GM12873 (cell line): ENCODE data around the gene SUN1.

Experiments used
- TF ChIP-seq, protein P1 (sequence below): IDR thresholded peaks from 2 replicates; pipeline ENCODE4 v1.5.1; 2012; ENCODE audit warnings: low read depth, mild to moderate bottlenecking, moderate library complexity, low read length, control low read depth; ENCODE audit not compliant: insufficient read depth; ENCODE audit errors: missing control alignments

SUN1 gene

DNA sequence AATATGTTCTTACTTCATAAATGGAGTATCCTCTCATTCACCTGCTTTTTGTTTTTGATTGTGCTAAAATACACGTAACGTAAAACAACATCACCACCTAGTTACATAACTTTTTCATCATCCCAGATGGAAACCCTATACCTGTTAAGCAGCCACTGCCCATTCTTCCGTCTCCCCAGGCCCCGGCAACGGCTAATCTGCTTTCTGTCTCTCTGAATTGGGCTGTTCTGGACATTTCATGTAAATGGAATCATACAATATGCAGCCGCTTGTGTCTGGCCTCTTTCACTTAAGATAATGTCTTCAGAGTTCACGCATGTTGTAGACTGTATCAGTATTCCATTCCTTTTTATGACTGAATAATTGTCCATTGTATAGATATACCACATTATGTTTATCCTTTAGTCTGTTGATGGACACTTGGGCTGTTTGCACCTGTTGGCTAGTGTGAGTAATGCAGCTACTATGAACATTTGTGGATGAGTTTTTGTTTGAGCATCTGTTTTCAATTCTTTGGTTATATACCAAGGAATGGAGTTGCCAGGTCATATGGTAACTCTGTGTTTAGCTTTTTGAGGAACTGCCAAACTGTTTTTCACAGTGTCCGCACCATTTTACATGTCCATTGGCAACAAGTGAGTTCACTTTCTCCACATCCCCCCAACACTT is 14.1 kb upstream of the SUN1 start:
- TF ChIP-seq, protein P1, sequence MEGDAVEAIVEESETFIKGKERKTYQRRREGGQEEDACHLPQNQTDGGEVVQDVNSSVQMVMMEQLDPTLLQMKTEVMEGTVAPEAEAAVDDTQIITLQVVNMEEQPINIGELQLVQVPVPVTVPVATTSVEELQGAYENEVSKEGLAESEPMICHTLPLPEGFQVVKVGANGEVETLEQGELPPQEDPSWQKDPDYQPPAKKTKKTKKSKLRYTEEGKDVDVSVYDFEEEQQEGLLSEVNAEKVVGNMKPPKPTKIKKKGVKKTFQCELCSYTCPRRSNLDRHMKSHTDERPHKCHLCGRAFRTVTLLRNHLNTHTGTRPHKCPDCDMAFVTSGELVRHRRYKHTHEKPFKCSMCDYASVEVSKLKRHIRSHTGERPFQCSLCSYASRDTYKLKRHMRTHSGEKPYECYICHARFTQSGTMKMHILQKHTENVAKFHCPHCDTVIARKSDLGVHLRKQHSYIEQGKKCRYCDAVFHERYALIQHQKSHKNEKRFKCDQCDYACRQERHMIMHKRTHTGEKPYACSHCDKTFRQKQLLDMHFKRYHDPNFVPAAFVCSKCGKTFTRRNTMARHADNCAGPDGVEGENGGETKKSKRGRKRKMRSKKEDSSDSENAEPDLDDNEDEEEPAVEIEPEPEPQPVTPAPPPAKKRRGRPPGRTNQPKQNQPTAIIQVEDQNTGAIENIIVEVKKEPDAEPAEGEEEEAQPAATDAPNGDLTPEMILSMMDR, result peak; percentile 48

DNA sequence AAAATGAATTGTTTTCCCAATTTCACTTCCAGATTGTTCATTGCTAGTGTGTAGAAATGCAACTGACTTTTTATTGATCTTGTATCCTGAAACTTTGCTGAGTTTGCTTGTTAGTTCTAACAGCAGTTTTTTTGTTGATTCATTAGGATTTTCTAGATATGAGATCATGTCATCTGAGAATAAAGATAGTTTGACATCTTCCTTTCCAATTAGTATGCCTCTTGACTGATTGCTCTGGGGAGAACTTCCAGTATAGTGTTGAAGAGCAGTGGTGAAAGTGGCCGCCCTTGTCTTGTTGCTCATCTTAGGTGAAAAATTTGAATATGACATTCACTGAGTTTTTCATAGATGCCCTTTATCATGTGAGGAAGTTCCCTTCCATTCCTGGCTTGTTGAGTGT is 11.9 kb upstream of the SUN1 start:
- TF ChIP-seq, protein P1, result no peak

DNA sequence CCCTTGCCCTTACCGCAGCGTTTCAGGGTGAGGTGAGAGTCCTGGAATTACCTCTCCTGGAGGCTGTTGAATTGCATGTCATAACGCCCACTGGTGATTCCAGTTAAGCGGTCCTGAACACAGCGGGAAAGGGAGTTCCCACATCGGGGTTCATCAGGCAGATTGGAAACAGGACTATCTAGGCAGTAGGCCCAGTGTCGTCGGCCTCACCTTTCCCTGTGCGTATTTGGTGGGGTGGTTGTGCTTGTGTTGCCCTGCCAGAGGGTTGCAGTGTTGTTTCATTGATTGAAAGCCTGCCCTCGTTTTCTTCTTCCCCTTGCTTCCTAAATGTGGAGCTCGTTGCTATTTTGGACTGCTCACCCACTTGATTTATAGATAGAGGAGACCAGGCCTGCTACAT is 10.6 kb upstream of the SUN1 start:
- TF ChIP-seq, protein P1, result no peak

DNA sequence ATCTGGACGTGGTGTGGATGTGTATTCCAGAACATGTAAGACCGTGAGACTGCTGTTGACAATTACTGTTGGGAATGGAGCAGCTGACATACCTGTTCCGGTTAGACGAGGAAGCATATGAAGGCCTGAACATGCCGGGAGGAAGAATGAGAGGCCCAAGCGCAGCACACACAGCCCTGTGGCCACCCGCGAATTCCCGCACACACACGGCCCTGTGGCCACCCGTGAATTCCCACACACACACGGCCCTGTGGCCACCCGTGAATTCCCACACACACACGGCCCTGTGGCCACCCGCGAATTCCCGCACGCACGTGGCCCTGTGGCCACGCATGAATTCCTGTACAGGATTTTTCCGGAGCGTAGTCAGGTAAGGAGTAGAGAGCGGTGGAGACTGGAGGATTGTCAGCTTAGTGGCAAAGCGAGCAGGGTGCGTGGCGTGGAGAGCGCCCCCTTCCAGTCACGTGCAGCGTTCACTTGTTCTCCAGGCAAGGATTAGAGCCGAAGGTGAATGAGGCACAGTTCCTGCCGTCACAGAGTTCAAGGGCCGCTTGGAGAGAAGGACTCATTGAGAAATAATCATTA is 9.5 kb upstream of the SUN1 start:
- TF ChIP-seq, protein P1, result no peak

DNA sequence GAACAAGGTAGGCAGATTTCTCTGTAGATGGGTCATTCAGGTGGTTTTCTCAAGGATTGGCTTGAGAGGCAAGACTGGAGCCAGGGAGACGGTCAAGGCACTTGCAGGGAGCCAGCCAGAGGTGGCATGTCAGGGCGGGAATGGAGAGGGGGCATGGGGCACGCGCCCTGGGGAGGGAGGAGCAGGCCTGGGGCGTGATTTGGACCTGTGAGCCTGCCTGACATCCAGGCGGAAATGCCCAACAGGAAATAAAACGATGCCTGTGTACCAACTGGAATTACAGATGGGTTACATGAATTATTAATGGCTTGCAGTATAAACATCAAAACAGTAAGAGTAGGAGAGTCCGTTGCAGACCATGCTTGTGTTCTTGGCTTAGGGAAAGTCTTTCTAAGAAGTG is 8.6 kb upstream of the SUN1 start:
- TF ChIP-seq, protein P1, result no peak

DNA sequence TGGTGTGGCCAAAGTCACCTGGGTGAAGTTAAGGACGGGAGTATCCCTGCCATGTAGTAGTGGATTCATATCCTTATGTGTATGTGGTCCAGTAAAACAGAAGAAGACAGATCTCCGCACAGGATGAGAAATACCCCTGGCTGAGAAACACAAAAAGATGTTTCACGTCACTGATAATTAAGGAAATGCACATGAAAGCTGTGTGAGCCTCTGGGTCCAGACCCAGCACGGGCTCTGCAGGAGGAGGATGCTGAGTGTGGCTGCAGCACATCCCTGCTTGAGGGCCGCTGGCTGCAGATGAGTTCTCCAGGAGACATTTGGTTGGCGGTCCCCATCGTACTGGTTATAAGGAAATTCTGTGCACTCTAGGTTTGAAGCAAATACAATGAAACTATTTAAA is 8.2 kb upstream of the SUN1 start:
- TF ChIP-seq, protein P1, result no peak

DNA sequence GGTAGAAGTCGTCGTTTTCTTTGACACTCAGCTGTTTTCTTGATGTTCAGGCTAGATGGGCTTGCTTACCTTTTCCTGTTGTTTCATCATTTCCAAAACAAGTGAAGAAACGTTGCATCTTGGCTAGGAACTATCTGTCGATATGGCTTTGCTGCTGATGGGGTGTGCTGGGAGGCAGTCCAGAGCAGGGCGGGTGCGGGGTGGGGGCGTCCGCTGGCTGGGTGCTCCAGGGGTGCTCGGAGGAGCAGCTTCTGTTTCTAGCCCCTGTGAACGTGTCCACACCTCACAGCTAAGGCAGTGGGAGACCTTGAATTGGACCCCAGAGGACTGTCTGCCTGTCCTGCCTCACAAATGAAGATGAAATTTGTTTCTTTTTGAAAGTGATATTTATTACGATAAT is 7.6 kb upstream of the SUN1 start:
- TF ChIP-seq, protein P1, result no peak
